Activated CD4-positive, alpha-beta memory T cell treated with anti-CD3 and anti-CD28 coated beads for 36 hours (primary cell): Measurements from ENCODE around the gene ARMS2. TPM values are rescaled to one million over a fixed set of nuclear protein-coding genes. Genes with fewer than 3 reads are reported as not detected.

Source experiments
- CTCF ChIA-PET: fragments of 350-600 bp; sonication (Branson Sonifier 250); formaldehyde crosslinking; loops from one replicate; lab custom pipeline; 2021; ENCODE audit warnings: antibody characterized with exemption, inconsistent platforms; lab: Charles Lee
- POLR2A ChIA-PET: fragments of 350-600 bp; sonication (Branson Sonifier 250); formaldehyde crosslinking; loops from one replicate; lab custom pipeline; 2021; ENCODE audit warnings: antibody characterized with exemption; lab: Charles Lee
- DNase-seq: peaks from one replicate; pipeline ENCODE4 v3.0.0-alpha.2; 2020
- H3K27ac Mint-ChIP-seq: one replicate; pipeline ENCODE4 v1.8.0; 2021; ENCODE audit warnings: mixed read lengths
- H3K27me3 Mint-ChIP-seq: one replicate; pipeline ENCODE4 v1.8.0; 2021; ENCODE audit warnings: mixed read lengths
- H3K36me3 Mint-ChIP-seq: one replicate; pipeline ENCODE4 v1.8.0; 2021; ENCODE audit warnings: mixed read lengths
- H3K4me1 Mint-ChIP-seq: one replicate; pipeline ENCODE4 v1.8.0; 2021; ENCODE audit warnings: low read depth, mixed read lengths
- H3K4me3 Mint-ChIP-seq: one replicate; pipeline ENCODE4 v1.8.0; 2021; ENCODE audit warnings: mild to moderate bottlenecking, mixed read lengths
- H3K9me3 Mint-ChIP-seq: one replicate; pipeline ENCODE4 v1.8.0; 2021; ENCODE audit warnings: mixed read lengths
- intact Hi-C: fragments of 100-400 bp; cut with micrococcal nuclease; formaldehyde crosslinking; loops from one replicate; pipeline ENCODE4 v1.15.1; 2023
- total RNA-seq, 2 experiments: library from RNA; stranded (reverse); gene quantifications; one replicate each; pipeline ENCODE4 v1.2.3, GENCODE V29; 2021

The ARMS2 gene
- not detected for total RNA-seq

- CTCF ChIA-PET, result interaction anchor here (1.0 to 1.3 kb wide), 3 partner anchors 19 to 156 kb away, joined by 3 to 4 read pairs (median 3); no protein-coding TSS in a partner anchor
- Mint-ChIP-seq H3K27ac (no peak within 1 kb of the TSS), H3K27me3 (peaks cover 43% of the 10 kb centered on the region)
Observed at GRCh38 chr10:122454603-122455080, at the start of gene ARMS2. Gene ARMS2, plus strand, starts transcription at chr10:122454653. Its CDS starts 75 bp downstream, at chr10:122454728.

GRCh38 chr10:122407375-122408125 is 46.9 kb upstream of the ARMS2 start:
- ChIA-PET POLR2A (interaction anchor here (1.1 to 1.9 kb wide), 2 partner anchors 15 to 33 kb away, joined by 3 to 5 read pairs; partner anchors contain the start of gene PLEKHA1), CTCF (interaction anchor here (1.0 to 1.3 kb wide), 5 partner anchors 11 to 110 kb away, joined by 3 to 4 read pairs (median 4); no protein-coding TSS in a partner anchor)
- no peaks in the 10 kb centered on the region for H3K27me3 Mint-ChIP-seq
- peak; percentile 79 for DNase-seq
- no peak overlapping the region for H3K4me3 Mint-ChIP-seq
- intact Hi-C loops, result loop anchor here (1.0 to 2.0 kb wide), 3 partner anchors 13 to 32 kb away; no protein-coding TSS in a partner anchor
- H3K9me3 Mint-ChIP-seq, result no peaks in the 10 kb centered on the region
- H3K27ac Mint-ChIP-seq, result peak overlapping the region; percentile 78
- peaks cover 9% of the 10 kb centered on the region for H3K36me3 Mint-ChIP-seq
- peaks cover 45% of the 10 kb centered on the region for H3K4me1 Mint-ChIP-seq

More at GRCh38 chr10:122454603-122455080, at the start of gene ARMS2:
- no peaks in the 10 kb centered on the region for H3K9me3 Mint-ChIP-seq
- H3K4me3 Mint-ChIP-seq, result no peak within 1 kb of the TSS
- POLR2A ChIA-PET, result no interaction called here
- H3K4me1 Mint-ChIP-seq, result no peaks in the 10 kb centered on the region
- DNase-seq, result no peak
- intact Hi-C loops, result no loop called here
- no peaks in the 10 kb centered on the region for H3K36me3 Mint-ChIP-seq

GRCh38 chr10:122413327-122413726 is 41.1 kb upstream of the ARMS2 start:
- Mint-ChIP-seq H3K36me3 (peaks cover 34% of the 10 kb centered on the region), H3K27ac (no peak overlapping the region), H3K9me3 (peaks cover 2% of the 10 kb centered on the region), H3K27me3 (no peaks in the 10 kb centered on the region), H3K4me1 (peaks cover 41% of the 10 kb centered on the region), H3K4me3 (no peak overlapping the region)
- ChIA-PET CTCF (interaction anchor here (0.5 to 0.9 kb wide), 3 partner anchors 70 to 152 kb away, joined by 3 read pairs; no protein-coding TSS in a partner anchor), POLR2A (interaction anchor here (1.2 kb wide), 1 partner anchor 39 kb away, joined by 3 read pairs; the partner anchor contains the start of gene PLEKHA1)
- intact Hi-C loops, result no loop called here
- no peak for DNase-seq

- intact Hi-C loops, result loop anchor here (1.0 to 2.0 kb wide), 2 partner anchors 29 to 43 kb away; partner anchors contain the start of gene PLEKHA1
- Mint-ChIP-seq H3K27me3 (no peaks in the 10 kb centered on the region), H3K9me3 (peaks cover 2% of the 10 kb centered on the region), H3K4me3 (no peak overlapping the region), H3K4me1 (peaks cover 70% of the 10 kb centered on the region), H3K36me3 (peaks cover 39% of the 10 kb centered on the region), H3K27ac (no peak overlapping the region)
- CTCF ChIA-PET, result interaction anchor here (0.6 kb wide), 1 partner anchor 565 kb away, joined by 3 read pairs; no protein-coding TSS in a partner anchor
- DNase-seq, result no peak
- POLR2A ChIA-PET, result no interaction called here
Observed at GRCh38 chr10:122417667-122418066, 36.8 kb upstream of the ARMS2 start.

GRCh38 chr10:122419016-122419415 is 35.4 kb upstream of the ARMS2 start:
- ChIA-PET CTCF (interaction anchor here (0.7 to 1.5 kb wide), 3 partner anchors 11 to 150 kb away, joined by 3 to 5 read pairs (median 4); no protein-coding TSS in a partner anchor), POLR2A (interaction anchor here (0.6 kb wide), 1 partner anchor 22 kb away, joined by 3 read pairs; no protein-coding TSS in a partner anchor)
- Mint-ChIP-seq H3K4me3 (no peak overlapping the region), H3K27me3 (no peaks in the 10 kb centered on the region), H3K27ac (no peak overlapping the region), H3K36me3 (peaks cover 35% of the 10 kb centered on the region), H3K9me3 (peaks cover 2% of the 10 kb centered on the region), H3K4me1 (peaks cover 73% of the 10 kb centered on the region)
- no peak for DNase-seq
- intact Hi-C loops, result no loop called here

- intact Hi-C loops, result loop anchor here (2.0 kb wide), 1 partner anchor 13 kb away; no protein-coding TSS in a partner anchor
- CTCF ChIA-PET, result interaction anchor here (0.7 to 1.5 kb wide), 3 partner anchors 15 to 151 kb away, joined by 3 to 5 read pairs (median 3); no protein-coding TSS in a partner anchor
- Mint-ChIP-seq H3K4me3 (no peak overlapping the region), H3K4me1 (peaks cover 68% of the 10 kb centered on the region), H3K27ac (no peak overlapping the region), H3K36me3 (peaks cover 29% of the 10 kb centered on the region), H3K27me3 (no peaks in the 10 kb centered on the region), H3K9me3 (peaks cover 2% of the 10 kb centered on the region)
- POLR2A ChIA-PET, result no interaction called here
- DNase-seq, result no peak
Observed at GRCh38 chr10:122419876-122420623, 34.4 kb upstream of the ARMS2 start.

GRCh38 chr10:122420624-122421007 is 33.8 kb upstream of the ARMS2 start:
- ChIA-PET POLR2A (no interaction called here), CTCF (interaction anchor here (0.9 kb wide), 1 partner anchor 78 kb away, joined by 3 read pairs; no protein-coding TSS in a partner anchor)
- Mint-ChIP-seq H3K9me3 (peaks cover 2% of the 10 kb centered on the region), H3K27me3 (no peaks in the 10 kb centered on the region), H3K36me3 (peaks cover 27% of the 10 kb centered on the region), H3K27ac (peak overlapping the region; percentile 23), H3K4me3 (no peak overlapping the region), H3K4me1 (peaks cover 64% of the 10 kb centered on the region)
- DNase-seq, result no peak
- intact Hi-C loops, result loop anchor here (2.0 kb wide), 1 partner anchor 14 kb away; no protein-coding TSS in a partner anchor

- POLR2A ChIA-PET, result interaction anchor here (2.0 kb wide), 1 partner anchor 46 kb away, joined by 6 read pairs; the partner anchor contains the start of gene PLEKHA1
- H3K36me3 Mint-ChIP-seq, result peaks cover 23% of the 10 kb centered on the region
- H3K4me1 Mint-ChIP-seq, result peaks cover 59% of the 10 kb centered on the region
- no peak for DNase-seq
- peaks cover 2% of the 10 kb centered on the region for H3K9me3 Mint-ChIP-seq
- no peaks in the 10 kb centered on the region for H3K27me3 Mint-ChIP-seq
- no peak overlapping the region for H3K4me3 Mint-ChIP-seq
- intact Hi-C loops, result loop anchor here (2.0 kb wide), 1 partner anchor 14 kb away; no protein-coding TSS in a partner anchor
- peak overlapping the region; percentile 23 for H3K27ac Mint-ChIP-seq
- CTCF ChIA-PET, result no interaction called here
Observed at GRCh38 chr10:122421054-122421625, 33.3 kb upstream of the ARMS2 start.

GRCh38 chr10:122421742-122422141 is 32.7 kb upstream of the ARMS2 start:
- peaks cover 2% of the 10 kb centered on the region for H3K9me3 Mint-ChIP-seq
- H3K27ac Mint-ChIP-seq, result peak overlapping the region; percentile 73
- no peak overlapping the region for H3K4me3 Mint-ChIP-seq
- no peak for DNase-seq
- CTCF ChIA-PET, result interaction anchor here (1.0 kb wide), 1 partner anchor 10 kb away, joined by 4 read pairs; no protein-coding TSS in a partner anchor
- peaks cover 21% of the 10 kb centered on the region for H3K36me3 Mint-ChIP-seq
- intact Hi-C loops, result loop anchor here (1.0 to 2.0 kb wide), 2 partner anchors 15 to 33 kb away; no protein-coding TSS in a partner anchor
- POLR2A ChIA-PET, result interaction anchor here (1.6 to 2.0 kb wide), 2 partner anchors 14 to 47 kb away, joined by 3 to 6 read pairs; partner anchors contain the start of gene PLEKHA1
- H3K27me3 Mint-ChIP-seq, result no peaks in the 10 kb centered on the region
- H3K4me1 Mint-ChIP-seq, result peaks cover 54% of the 10 kb centered on the region

GRCh38 chr10:122422266-122422989 is 32.0 kb upstream of the ARMS2 start:
- no peak overlapping the region for H3K4me3 Mint-ChIP-seq
- no peaks in the 10 kb centered on the region for H3K27me3 Mint-ChIP-seq
- peaks cover 53% of the 10 kb centered on the region for H3K4me1 Mint-ChIP-seq
- intact Hi-C loops, result loop anchor here (1.0 kb wide), 1 partner anchor 34 kb away; no protein-coding TSS in a partner anchor
- ChIA-PET POLR2A (interaction anchor here (1.6 to 2.0 kb wide), 2 partner anchors 15 to 48 kb away, joined by 3 to 6 read pairs; partner anchors contain the start of gene PLEKHA1), CTCF (interaction anchor here (0.7 to 1.0 kb wide), 2 partner anchors 9 to 447 kb away, joined by 3 to 4 read pairs; no protein-coding TSS in a partner anchor)
- DNase-seq, result peak; percentile 23
- H3K9me3 Mint-ChIP-seq, result no peaks in the 10 kb centered on the region
- H3K36me3 Mint-ChIP-seq, result peaks cover 23% of the 10 kb centered on the region
- H3K27ac Mint-ChIP-seq, result peak overlapping the region; percentile 19
